Airway epithelial cell (primary cell): ENCODE measurements around the gene FGD2. TPM values are rescaled to one million over a fixed set of nuclear protein-coding genes. Genes with fewer than 3 reads are reported as not detected.

Experiments
- total RNA-seq: library from RNA; depleted of rRNA; stranded (reverse); fragments of >200 nt; gene quantifications from 2 replicates; pipeline ENCODE4 v1.2.3, GENCODE V29; 2015

FGD2 gene
- total RNA-seq, result 0.63 and 1.0 TPM in 2 replicates

GRCh38 chr6:37005061-37005810, at the start of gene FGD2:
Gene FGD2 (plus strand): TSS chr6:37005655. CDS start chr6:37005818, 163 bp downstream.

GRCh38 chr6:36985808-36986703, 19.4 kb upstream of the FGD2 start, which contains the start of gene MTCH1:
Gene MTCH1 (minus strand): TSS chr6:36986196. CDS start chr6:36986173, 23 bp downstream.

Other genes with a start within 250 kb of the FGD2 start
- 0.05 and 0.07 TPM in 2 replicates for gene CPNE5, start 166.2 kb upstream of the FGD2 start, total RNA-seq
- gene PPIL1, start 130.9 kb upstream of the FGD2 start, total RNA-seq, result 38.1 and 52.4 TPM in 2 replicates
- 20.9 and 22.9 TPM in 2 replicates for gene C6orf89, start 119.7 kb upstream of the FGD2 start, total RNA-seq
- not detected in 2 replicates for gene PI16, start 50.9 kb upstream of the FGD2 start, total RNA-seq
- gene MTCH1, start 19.5 kb upstream of the FGD2 start, total RNA-seq, result 169 and 194 TPM in 2 replicates
- gene PIM1, start 164.5 kb downstream of the FGD2 start, total RNA-seq, result 33.9 and 41.0 TPM in 2 replicates